ENCODE data around the gene USP15.

The USP15 gene

DNA sequence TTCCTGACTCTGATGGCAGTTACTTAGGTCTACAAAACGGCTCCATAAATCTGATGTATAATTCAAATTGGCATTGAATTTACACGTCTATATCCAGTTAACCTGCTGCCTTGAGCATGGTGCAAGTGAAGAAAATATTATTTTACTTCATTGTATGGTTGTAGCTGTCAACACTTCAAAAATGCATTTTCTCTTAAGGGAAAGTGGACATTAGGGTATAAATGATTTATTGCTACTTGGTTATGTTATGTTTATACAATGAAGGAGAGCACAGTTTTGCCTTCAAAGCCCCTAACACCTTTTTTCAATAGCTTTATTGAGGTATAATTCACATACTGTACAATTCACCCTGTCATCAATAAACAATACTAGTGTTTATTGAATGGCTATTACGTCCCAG lies 2.0 kb upstream of the USP15 start:
- no peak for DNase-seq (ENCODE audit: low read depth in 2 of 2)

DNA sequence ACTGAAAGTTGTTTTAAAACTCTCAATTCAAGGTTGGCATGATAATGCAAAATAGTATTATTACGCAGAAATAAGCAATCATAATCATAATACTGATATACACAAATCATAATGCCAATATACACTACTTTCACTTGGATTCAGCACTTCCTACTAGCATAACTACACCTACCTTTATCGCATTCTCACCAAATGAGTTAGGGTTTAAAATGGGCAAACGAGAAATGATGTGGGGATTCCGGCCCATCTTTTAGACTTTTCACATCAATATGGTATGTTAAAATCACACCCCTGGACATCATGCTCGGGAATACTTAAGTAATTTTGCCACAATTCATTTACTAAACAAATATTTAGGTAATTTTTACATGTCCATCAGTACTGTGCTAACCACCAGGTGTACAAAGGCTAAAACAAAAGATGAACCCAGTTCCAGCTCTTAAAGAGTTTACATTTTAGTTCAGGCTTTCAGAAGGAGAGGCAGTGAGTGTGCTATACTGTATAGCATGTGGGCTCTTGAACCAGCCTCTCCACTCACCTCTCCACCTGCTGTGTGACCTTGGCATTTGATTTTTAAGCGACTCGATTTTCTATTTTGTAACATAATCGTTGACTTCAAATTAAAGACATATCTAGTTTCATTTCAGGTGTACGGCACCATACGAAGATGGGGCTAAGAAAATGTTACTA lies 1.1 kb upstream of the USP15 start:
- DNase-seq (ENCODE audit: low read depth in 2 of 2), result no peak

DNA sequence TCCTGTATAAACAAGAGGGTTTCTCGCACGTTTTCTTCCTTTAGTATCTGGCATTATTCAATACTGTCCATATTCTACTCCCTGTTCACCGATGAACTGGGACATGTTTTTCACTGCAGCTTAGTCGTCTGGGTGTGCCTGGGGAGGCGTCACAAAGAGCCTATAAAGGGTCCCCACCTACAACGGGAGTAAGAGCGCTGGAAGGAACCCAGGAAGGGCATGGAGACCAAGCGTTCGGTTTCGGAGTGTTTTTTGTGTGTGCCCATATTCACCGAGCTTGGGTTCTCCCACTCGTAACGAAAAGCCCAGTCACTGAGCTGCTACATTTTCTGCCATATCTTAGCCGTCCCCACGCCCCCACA lies 592 bp upstream of the USP15 start:
- DNase-seq (ENCODE audit: low read depth in 2 of 2), result no peak

DNA sequence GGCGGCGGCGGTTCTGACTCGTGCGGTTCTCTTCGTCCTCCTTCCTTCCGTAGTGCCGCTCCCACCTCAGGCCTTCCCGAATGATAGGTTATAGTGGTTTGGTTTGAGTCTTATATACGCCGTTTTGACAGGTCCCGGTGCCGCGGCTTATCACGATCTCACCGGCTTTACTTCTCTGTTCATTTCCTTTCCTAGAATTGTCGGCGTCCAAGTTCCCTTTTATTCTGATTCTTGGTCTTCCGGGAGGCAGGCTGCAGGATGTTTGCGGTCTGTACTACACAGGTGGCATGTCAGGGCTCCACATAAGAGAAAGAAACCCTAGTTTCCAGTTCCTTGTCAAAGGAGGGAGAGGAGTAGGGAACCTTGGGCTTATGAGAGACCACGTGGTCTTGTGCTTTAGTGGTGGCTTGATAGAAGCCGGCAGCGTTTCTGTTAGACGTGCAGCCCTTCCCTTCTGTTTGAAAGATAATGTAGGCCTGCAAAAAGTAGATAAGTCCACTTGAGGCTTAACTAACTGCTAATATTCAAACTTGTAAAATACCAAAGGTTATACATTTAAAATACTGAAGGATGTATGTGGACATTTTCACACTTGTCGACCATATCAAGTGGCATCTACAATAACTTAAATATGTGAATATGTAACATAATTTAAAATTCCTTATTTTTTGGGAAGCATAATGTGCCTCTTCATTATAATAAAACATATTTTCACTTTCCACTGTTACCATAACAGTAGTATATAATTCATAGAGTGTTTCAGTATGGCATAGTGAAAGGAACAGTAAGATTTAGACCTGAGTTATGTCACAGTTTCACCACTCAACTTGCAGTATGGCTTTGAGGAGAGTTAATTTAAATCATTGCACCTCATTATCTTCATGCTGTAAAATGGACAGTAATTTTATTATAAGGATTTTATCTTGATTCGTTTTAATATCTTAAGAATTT lies 804 bp downstream of the USP15 start:
- peak; percentile 8 to 21 for DNase-seq (ENCODE audit: low read depth in 2 of 2)

DNA sequence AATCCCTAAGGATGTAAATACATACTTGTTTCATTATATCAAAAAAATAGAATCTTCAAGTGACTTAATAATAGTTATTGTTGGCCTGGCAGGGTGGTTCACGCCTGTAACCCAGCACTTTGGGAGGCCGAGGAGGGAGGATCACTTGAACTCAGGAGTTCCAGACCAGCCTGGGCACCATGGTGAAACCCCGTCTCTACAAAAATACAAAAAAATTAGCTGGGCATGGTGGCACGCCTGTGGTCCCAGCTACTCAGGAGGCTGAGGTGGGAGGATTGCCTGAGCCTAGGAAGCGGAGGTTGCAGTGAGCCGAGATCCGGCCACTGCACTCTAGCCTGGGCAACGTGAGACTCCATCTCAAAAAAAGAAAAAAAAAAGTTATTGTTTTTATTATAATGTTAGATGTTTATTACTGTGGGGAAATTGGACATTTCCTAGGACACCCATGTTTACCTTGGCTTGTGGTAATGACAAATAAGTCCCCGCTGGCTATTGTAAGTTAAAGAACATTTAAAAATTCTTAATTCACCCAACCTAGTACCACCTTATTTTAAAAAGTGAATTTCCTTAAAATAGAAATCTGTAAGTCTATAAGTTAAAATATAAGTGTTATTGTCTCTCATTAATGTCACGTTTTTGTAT lies 1.8 kb downstream of the USP15 start:
- no peak for DNase-seq (ENCODE audit: low read depth in 2 of 2)

DNA sequence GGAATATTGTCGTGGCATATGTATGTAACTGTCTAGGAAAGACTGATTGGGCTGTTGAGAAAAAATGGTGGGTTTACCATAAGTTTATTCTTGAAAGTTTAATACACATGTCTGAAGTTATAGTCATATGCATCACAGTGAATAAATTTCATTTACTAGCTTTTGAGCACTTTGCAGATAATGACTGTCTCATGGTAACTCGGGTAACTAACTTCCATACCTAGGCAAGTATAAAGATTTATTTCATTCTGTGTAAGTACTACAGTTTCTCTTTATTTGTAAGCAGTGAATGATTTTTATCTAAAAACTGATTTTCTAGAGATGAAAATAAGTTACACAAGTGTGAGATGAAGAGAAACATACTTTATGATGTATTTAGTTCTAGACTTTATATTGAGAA lies 3.0 kb downstream of the USP15 start:
- DNase-seq (ENCODE audit: low read depth in 2 of 2), result no peak

DNA sequence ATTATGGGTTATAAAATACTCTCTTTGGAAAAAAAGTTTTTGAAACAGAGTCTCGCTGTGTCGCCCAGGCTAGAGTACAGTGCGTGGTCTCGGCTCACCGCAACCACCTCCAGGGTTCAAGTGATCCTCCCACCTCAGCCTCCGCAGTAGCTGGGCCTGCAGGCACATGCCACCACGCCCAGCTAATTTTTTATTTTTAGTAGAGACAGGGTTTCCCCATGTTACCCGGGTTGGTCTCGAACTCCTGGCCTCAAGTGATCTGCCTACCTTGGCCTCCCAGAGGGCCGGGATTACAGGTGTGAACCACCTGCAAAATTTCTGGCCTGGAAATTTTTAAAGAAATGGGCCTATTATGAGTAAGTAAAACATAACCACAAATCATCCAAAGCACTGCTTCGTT lies 3.8 kb downstream of the USP15 start:
- DNase-seq (ENCODE audit: low read depth in 2 of 2), result no peak

DNA sequence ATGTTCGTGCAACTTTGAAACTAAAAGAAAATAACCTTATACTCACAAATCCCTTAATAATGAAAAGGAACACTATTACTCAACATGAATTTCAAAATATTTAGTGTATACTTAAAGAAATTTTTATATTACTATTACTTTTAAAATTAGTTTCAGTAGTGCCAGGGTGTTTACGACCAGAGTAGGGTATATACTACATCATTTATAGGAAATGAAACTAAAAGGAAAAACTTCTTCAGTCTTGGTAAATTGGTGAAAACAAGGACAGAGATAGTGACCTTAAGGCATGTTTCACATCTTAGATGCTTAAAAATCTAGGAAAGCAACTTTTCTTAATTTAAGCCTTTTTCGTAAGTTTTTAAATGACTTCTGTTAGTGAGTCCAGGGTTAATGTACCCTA lies 4.5 kb downstream of the USP15 start:
- no peak for DNase-seq (ENCODE audit: low read depth in 2 of 2)

DNA sequence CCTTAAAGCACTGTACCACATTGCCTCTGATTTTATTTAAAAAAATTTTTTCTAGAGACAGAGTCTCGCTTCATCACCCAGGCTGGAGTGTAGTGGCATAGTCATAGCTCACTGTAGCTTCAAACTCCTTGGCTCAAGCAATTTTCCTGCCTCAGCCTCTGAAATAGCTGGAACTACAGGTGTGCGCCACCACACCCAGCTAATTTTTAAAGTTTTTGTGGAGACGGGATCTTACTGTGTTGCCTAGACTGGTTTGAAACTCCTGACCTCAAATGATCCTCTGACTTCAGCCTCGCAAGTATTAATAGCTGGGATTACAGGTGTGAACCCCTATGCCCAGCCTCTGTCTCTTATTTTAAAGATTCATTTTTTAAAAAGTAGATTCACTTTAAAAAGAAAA lies 5.3 kb downstream of the USP15 start:
- DNase-seq (ENCODE audit: low read depth in 2 of 2), result no peak

DNA sequence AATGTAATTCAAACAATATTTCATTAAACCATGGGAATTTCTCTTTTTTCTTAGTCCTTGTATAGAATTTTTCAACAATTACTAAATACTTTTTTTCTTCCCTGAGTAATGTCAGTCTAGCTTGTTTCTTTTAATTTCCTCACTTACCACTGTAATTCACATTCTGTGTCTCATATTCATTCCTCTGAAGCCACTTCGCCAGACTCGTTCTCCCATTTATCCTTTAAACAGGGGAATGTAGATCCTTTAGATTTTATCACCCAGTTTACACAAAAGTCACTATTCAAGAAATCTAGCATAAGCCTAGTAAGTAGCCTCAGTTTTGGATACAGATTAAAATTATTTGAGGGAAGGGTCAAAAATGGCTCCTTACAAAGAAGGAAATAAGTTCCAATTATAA lies 6.8 kb downstream of the USP15 start:
- DNase-seq (ENCODE audit: low read depth in 2 of 2), result no peak

DNA sequence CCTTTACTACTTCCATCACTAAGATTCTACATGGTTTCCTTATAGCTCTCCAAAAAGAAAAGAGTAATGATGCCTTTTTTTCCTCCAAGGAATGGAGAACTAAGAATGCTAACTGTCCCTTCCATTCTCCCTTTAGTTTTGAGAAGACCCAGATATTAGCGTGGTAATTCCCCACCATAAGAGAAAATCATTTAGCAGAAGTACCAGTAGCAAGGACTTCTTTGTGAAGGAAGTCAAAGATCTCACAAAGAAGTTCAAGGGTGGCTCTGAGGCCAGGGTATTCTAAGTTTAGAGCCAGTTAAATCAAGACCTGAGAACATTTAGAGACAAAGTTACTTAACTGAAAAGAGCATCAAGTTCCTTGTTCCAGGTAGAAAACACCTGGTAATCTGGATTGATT lies 7.3 kb downstream of the USP15 start:
- DNase-seq (ENCODE audit: low read depth in 2 of 2), result no peak

DNA sequence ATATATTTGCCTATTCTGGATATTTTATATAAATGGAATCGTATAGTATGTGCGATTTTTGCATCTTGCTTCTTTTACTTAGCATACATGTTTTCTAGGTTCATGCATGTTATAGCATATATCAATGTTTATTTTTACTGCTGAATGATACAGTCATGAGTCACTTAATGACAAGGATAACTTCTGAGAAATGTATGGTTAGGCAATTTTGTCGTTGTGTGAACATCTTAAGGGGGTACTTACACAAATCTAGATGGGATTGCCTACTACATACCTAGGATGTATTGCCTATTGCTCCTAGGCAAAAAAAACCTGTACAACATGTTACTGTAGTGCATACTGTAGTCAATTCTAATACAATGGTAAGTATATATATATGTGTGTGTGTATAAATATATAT lies 8.8 kb downstream of the USP15 start:
- no peak for DNase-seq (ENCODE audit: low read depth in 2 of 2)

DNA sequence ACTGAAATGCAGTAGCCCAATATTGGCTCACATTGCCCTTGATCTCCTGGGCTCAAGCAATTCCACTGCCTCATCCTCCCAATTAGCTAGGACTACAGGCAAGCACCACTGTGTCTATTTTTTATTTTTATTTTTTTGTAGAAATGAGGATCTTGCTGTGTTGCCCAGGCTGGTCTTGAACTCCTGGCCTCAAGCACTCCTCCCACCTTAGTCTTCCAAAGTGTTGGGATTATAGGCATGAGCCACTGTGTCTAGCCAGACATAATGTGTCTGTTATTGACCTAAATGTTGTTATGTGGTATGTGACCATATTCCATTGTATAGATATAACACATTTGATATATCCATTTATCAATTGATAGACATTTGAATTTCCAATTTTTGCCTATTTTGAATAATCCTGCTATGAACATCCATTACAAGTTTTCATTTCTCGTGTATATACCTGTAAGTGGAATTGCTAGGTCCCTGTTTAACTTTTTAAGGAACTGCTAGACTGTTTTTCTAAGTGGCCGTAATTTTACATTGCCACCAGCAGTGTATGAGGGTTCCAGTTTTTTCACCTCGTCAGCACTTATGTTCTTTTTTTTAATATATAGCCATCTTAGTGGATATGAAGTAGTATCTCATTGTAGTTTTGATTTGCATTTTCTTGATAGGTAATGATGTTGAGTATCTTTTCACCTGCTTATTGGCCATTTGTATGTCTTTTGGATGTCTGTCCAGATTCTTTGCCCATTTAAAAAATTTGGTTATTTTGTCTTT lies 9.4 kb downstream of the USP15 start:
- DNase-seq (ENCODE audit: low read depth in 2 of 2), result no peak

DNA sequence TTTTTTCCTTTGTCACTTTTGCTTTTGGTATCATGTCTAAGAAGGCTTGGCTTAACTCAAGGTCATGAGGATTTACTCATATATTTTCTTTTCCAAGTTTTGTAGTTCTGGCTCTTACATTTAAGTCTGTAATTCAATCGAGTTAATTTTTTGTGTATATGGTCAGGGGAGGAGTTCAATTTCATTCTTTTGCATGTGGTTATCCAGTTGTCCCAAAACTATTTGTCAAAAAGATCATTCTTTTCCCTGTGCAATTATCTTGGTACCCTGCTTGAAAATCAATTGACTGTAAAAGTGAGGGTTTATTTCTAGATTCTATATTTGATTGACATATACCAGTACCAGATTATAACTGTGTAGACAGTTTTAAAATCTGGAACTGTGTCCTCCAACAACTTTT lies 10.2 kb downstream of the USP15 start:
- no peak for DNase-seq (ENCODE audit: low read depth in 2 of 2)

DNA sequence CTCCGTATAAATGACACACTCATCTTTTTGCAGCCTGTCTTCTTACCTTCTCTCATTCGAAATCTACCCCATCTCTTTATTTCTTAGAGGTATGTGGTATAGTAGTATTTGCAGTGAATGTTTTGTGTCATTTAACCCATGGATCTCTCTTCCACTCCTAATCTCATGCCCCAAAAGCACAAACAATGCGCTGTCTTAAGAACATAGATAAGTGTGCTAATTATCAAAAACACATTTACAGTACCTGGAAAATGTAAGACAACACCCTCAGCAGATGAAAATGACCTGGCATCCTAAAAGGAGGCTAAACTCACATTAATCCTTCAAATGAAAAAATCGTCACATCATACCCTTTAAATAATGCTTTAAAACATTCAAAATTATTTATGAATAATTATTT lies 10.7 kb downstream of the USP15 start:
- DNase-seq (ENCODE audit: low read depth in 2 of 2), result no peak

DNA sequence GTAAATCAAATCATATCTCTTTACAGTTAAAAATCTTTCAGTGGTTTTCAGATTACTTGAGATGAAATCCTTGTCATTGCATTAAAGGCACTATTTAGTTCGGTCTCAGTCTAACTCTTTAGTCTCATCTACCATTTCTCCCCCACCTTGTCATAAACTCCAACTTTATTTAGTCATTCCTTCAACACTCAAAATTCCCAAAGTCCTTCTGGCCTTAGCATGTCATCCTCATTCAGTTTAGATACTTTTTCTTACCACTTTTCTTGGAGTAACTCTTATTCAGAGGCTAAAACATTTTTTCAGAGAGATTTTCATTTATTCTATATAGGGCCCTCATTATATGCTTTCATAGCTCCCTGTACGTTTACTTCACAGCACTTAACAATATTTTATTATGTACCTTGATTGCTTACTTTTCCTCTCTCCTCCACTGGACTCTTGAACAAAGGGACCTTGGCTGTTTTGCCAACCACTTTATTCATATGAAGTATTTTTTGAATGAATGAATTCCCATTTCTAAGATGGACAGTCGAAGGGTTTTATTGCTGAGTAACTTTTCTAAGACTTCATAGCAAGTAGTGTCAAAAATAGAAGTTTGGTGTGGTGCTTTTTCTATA lies 12.8 kb downstream of the USP15 start:
- DNase-seq (ENCODE audit: low read depth in 2 of 2), result no peak

DNA sequence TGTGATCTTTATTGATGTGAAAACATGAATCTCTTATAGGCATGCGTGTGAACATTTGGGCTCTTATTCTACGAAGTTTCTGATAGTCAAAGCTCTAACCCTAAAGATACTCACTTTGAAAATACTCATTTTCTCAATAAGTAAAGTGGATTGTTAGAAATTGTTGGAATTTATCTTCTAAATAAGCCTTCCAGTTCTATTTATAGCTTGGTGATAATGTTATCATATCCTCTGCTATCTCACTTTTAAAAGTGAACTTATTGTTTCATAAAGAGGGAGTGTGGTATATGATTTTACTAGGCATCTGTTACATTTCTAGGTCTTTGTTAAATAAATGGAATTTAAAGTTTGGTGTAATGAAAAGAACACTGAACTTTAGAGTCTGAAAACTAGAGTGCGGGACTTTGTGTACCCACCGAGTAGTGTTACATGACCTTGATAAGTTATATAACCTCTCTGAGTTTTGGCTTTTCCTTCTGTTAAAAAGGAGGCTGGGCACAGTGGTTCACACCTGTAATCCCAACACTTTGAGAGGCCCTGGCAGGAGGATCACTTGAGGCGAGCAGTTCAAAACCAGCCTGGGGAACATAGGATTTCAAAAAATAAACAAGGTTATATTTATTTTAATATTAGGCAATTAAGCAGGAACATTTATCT lies 13.6 kb downstream of the USP15 start:
- DNase-seq (ENCODE audit: low read depth in 2 of 2), result no peak

DNA sequence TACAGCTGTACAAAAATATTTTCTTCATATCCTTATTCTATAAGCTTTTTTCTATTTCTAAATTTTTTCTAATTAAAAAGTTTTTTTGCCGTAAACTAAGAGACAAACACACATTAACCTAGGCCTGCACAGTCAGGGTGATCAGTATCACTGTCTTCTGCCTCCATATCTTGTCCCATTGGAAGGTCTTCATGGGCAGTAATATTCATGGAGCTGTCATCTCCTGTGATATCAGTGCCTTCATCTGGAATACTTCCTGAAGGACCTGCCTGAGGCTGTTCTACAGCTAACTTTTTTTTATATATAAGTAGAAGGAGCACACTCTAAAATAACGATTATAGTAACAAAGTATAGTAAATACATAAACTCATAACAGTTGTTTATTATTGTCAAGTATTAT lies 17.8 kb downstream of the USP15 start:
- DNase-seq (ENCODE audit: low read depth in 2 of 2), result no peak

DNA sequence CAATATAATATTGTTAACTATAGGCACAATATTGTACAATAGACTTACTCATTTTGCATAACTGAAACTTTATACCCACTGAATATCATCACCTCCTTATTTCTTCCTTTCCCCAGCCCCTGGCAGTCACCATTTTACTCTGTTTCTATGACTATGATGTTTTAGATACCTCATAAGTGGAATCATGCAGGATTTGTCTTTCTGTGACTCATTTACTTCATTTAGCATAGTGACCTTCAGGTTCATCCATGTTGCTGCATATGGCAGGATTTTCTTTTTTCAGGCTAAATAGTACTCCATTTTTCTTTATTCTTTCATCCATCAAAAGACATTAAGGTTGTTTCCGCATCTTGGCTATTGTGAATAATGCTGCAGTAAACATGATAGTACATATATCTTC lies 18.9 kb downstream of the USP15 start:
- DNase-seq (ENCODE audit: low read depth in 2 of 2), result no peak

DNA sequence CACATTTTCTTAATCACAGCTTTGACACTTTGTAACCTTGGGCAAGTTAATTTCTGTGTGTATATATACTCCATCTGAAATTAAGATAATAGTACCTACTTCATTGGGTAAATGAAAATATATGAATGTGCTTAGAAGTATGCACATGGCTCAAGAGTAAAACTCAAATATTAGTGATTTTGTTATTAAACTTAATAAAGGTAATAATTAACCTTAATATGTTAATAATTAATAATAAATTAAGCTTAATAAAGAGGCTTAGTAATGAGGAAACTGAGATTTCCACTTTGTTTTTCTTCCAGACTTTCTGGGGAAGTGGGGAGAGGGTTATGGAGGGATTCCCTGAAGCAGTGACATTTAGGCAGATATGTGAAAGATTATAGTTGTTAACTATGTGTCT lies 19.8 kb downstream of the USP15 start:
- DNase-seq (ENCODE audit: low read depth in 2 of 2), result no peak

Measured in stimulated activated CD4-positive, alpha-beta T cell treated with anti-CD3 and anti-CD28 coated beads, Interleukin-15, amount 100 ng/mL, for 48 hours (primary cell).